DOHH2 (cell line): ENCODE data around the gene MRPL34.

Experiments
- CTCF ChIP-seq: fragments of 200-600 bp; sonication (generic); IDR thresholded peaks from one replicate; pipeline ENCODE4 v1.5.1; 2014; ENCODE audit warnings: antibody characterized with exemption, mild to moderate bottlenecking, low read depth, low read length; ENCODE audit not compliant: poor library complexity, severe bottlenecking
- EZH2phosphoT487 ChIP-seq: fragments of 200-600 bp; sonication (generic); IDR thresholded peaks from 2 replicates; pipeline ENCODE4 v1.6.1; 2017; ENCODE audit warnings: borderline replicate concordance, mild to moderate bottlenecking, antibody characterized with exemption, low read length, moderate library complexity, mixed read lengths

- no peak for TF ChIP-seq CTCF
- TF ChIP-seq EZH2phosphoT487 = no peak
Measured at GRCh38 chr19:17327068-17327653, 21.5 kb downstream of the MRPL34 start.
